GM12878 (cell line): ENCODE data around the gene STX10. TPM values are rescaled to one million over a fixed set of nuclear protein-coding genes. Genes with fewer than 3 reads are reported as not detected.

Experiments used
- ATAC-seq: fragments of 200-7000 bp; cut with Tn5 transposase; 3 replicates; pipeline ENCODE4 v1.9.1; 2020; ENCODE audit warnings: mild to moderate bottlenecking, moderate library complexity
- BruUV-seq: library from RNA; stranded (reverse); fragments of 400-500 nt; replicated peaks from 2 replicates; lab custom pipeline; 2021; lab: Mats Ljungman, UMichigan
- CTCF ChIA-PET: fragments of 300-600 bp; sonication (Branson Sonifier 250); formaldehyde crosslinking; extraction: SDS; loops from one replicate; lab custom pipeline; 2021; ENCODE audit warnings: inconsistent platforms; lab: Yijun Ruan, JAX
- POLR2A ChIA-PET: fragments of 350-600 bp; formaldehyde crosslinking; extraction: SDS; loops from one replicate; lab custom pipeline; 2021; ENCODE audit warnings: inconsistent platforms; lab: Charles Lee
- RAD21 ChIA-PET: fragments of 300-600 bp; sonication (Branson Sonifier 250); formaldehyde crosslinking; loops from one replicate; lab custom pipeline; 2023; ENCODE audit warnings: antibody characterized with exemption; ENCODE audit not compliant: unreplicated experiment; lab: Charles Lee
- SMC1A ChIA-PET: fragments of 300-600 bp; sonication (Branson Sonifier 250); formaldehyde crosslinking; loops from one replicate; lab custom pipeline; 2023; ENCODE audit not compliant: unreplicated experiment, uncharacterized antibody; lab: Charles Lee
- DNase-seq: peaks from one replicate; pipeline ENCODE4 v3.0.0-alpha.2; 2011; ENCODE audit warnings: low read depth, low spot score
- FAIRE-seq: peaks from 3 replicates; lab custom pipeline; 2011; peaks lifted over from hg19 to GRCh38; lab: Jason Lieb, UNC
- H2AFZ ChIP-seq: 2 replicates; pipeline ENCODE4 v1.6.0; 2011; ENCODE audit warnings: low read depth, low read length, control low read depth; ENCODE audit not compliant: control insufficient read depth
- H3K27ac ChIP-seq: 2 replicates; pipeline ENCODE4 v1.5.1; 2011; ENCODE audit warnings: control low read depth; ENCODE audit not compliant: control insufficient read depth, insufficient read depth
- H3K27me3 ChIP-seq, 2 experiments: replicated peaks in 1 of 2; 2 replicates each; pipeline versions ENCODE4 v1.6.0 to v1.6.1; 2011; ENCODE audit warnings: low read length in 1 of 2; ENCODE audit not compliant: control insufficient read depth in 2 of 2, insufficient read depth in 2 of 2
- H3K36me3 ChIP-seq, 2 experiments: 2 replicates each; pipeline ENCODE4 v1.5.1; 2011; ENCODE audit warnings: low read length in 1 of 2; ENCODE audit not compliant: control insufficient read depth in 2 of 2, insufficient read depth in 2 of 2
- H3K4me1 ChIP-seq: 2 replicates; pipeline ENCODE4 v1.6.1; 2011; ENCODE audit warnings: mild to moderate bottlenecking, low read length, moderate library complexity, mixed read lengths; ENCODE audit not compliant: control insufficient read depth, insufficient read depth
- H3K4me2 ChIP-seq: 2 replicates; pipeline ENCODE4 v1.6.0; 2011; ENCODE audit warnings: control low read depth; ENCODE audit not compliant: control insufficient read depth, insufficient read depth
- H3K4me3 ChIP-seq: fragments of 200-600 bp; sonication (generic); 2 replicates; pipeline ENCODE4 v1.5.1; 2016
- H3K79me2 ChIP-seq: 2 replicates; pipeline ENCODE4 v1.6.0; 2011; ENCODE audit warnings: low read length; ENCODE audit not compliant: control insufficient read depth, insufficient read depth
- H3K9ac ChIP-seq: 2 replicates; pipeline ENCODE4 v1.8.0; 2011; ENCODE audit warnings: low read length, control low read depth, mixed read lengths; ENCODE audit not compliant: control insufficient read depth, insufficient read depth
- H3K9me3 ChIP-seq: replicated peaks from 3 replicates; pipeline ENCODE4 v1.5.1; 2011; ENCODE audit warnings: mild to moderate bottlenecking, low read length; ENCODE audit not compliant: control insufficient read depth, insufficient read depth
- H4K20me1 ChIP-seq: 2 replicates; pipeline ENCODE4 v1.6.0; 2011; ENCODE audit not compliant: control insufficient read depth, insufficient read depth
- CEBPZ ChIP-seq: fragments of 150-350 bp; IDR thresholded peaks from 2 replicates; pipeline ENCODE4 v1.6.1; 2016; ENCODE audit warnings: low read depth, low read length
- MAX ChIP-seq: IDR thresholded peaks from 2 replicates; pipeline ENCODE4 v1.6.1; 2012; ENCODE audit warnings: low read depth, low read length, improper control_type of control experiment
- POLR2A ChIP-seq: IDR thresholded peaks from 2 replicates; pipeline ENCODE4 v1.6.1; 2011; ENCODE audit warnings: low read depth, mild to moderate bottlenecking, low read length
- RFX5 ChIP-seq: IDR thresholded peaks from 2 replicates; pipeline ENCODE4 v1.6.1; 2011; ENCODE audit warnings: low read depth, low read length, improper control_type of control experiment
- STAT1 ChIP-seq: fragments of 450-650 bp; conservative IDR thresholded peaks from 2 replicates; pipeline ENCODE4 v1.6.1; 2014; ENCODE audit warnings: antibody characterized with exemption, mild to moderate bottlenecking
- ZBED1 ChIP-seq: IDR thresholded peaks from 2 replicates; pipeline ENCODE4 v1.6.1; 2016; ENCODE audit warnings: borderline replicate concordance
- ZBTB11 ChIP-seq: fragments of 450-650 bp; formaldehyde crosslinking; IDR thresholded peaks from 2 replicates; pipeline ENCODE4 v1.5.0; 2022; ENCODE audit warnings: mild to moderate bottlenecking, missing genetic modification characterization
- ZBTB4 ChIP-seq: fragments of 450-650 bp; formaldehyde crosslinking; IDR thresholded peaks from 2 replicates; pipeline ENCODE4 v1.4.0; 2022; ENCODE audit warnings: mild to moderate bottlenecking, moderate library complexity
- WGBS: methylation state at CpG from one replicate; pipeline ENCODE4 v1.1.6; 2016; ENCODE audit warnings: low lambda C conversion rate; ENCODE audit not compliant: insufficient replicate concordance, insufficient coverage; ENCODE audit errors: missing lambda C conversion rate; 5-methylcytosine and 5-hydroxymethylcytosine counted together
- in situ Hi-C: fragments of 300-500 bp; cut with MboI; formaldehyde crosslinking; loops from 9 replicates; pipeline ENCODE4 v1.14.3; 2018; ENCODE audit warnings: mixed read lengths
- intact Hi-C: fragments of 100-400 bp; cut with micrococcal nuclease; formaldehyde crosslinking; loops from one replicate; pipeline ENCODE4 v1.14.2; 2022; ENCODE audit not compliant: unreplicated experiment
- polyA plus RNA-seq, 11 experiments: library from polyadenylated mRNA; depleted of rRNA in 4 of 11; unstranded in 6 of 11; stranded (reverse) in 5 of 11; fragments of >200 nt; fragmentation: Nextera tagmentation in 4 of 11; fragmentation: Illumina TruSeq in 1 of 11; extraction: Ambion mirVana in 4 of 11; extraction: Trizol in 1 of 11; gene quantifications; 1 replicate in 1 of 11; 2 replicates in 10 of 11; pipeline versions ENCODE4 v1.2.1 to v1.2.3, GENCODE V29; 2011 to 2016; ENCODE audit warnings: inconsistent platforms in 2 of 11, missing spikeins in 2 of 11, low read depth in 1 of 11
- total RNA-seq, 4 experiments: library from RNA; depleted of rRNA in 3 of 4; stranded (reverse); fragments of >200 nt in 3 of 4; fragmentation: Illumina TruSeq in 1 of 4; extraction: Trizol in 1 of 4; gene quantifications; 2 replicates each; pipeline versions ENCODE4 v1.2.1 to v1.2.3, GENCODE V29; 2013 to 2021
- TF ChIP-seq, protein P1 (sequence below): fragments of 450-650 bp; IDR thresholded peaks from 2 replicates; pipeline ENCODE4 v1.6.1; 2016; ENCODE audit warnings: mild to moderate bottlenecking
- TF ChIP-seq, protein P2 (sequence below): fragments of 450-650 bp; IDR thresholded peaks from 2 replicates; pipeline ENCODE4 v1.6.1; 2017; ENCODE audit warnings: borderline replicate concordance

STX10 gene
- total and polyA plus RNA-seq, 10 of the 15 experiments (the other 5 are each of a cell fraction or from before 2014, with no cell fraction given) = 0.56 to 76.1 (median 47.6) TPM

GRCh38 chr19:13187419-13187818 lies 37.2 kb upstream of the STX10 start:
- ChIA-PET CTCF (interaction anchor here (0.7 to 0.8 kb wide), 2 partner anchors 32 to 85 kb away, joined by 3 read pairs; no protein-coding TSS in a partner anchor), SMC1A (interaction anchor here (1.0 kb wide), 1 partner anchor 26 kb away, joined by 3 read pairs; no protein-coding TSS in a partner anchor), RAD21 (interaction anchor here (1.2 kb wide), 1 partner anchor 32 kb away, joined by 3 read pairs; no protein-coding TSS in a partner anchor), POLR2A (no interaction called here)
- H3K36me3 ChIP-seq = no peaks in the 10 kb centered on the region
- in situ Hi-C loops (no loop called here), intact Hi-C loops (no loop called here)
- BruUV-seq = no TSS peak
- DNase-seq = no peak
- 97% methylated on average over 4 of the region's 4 CpGs for WGBS
- H3K27me3 ChIP-seq = no peaks in the 10 kb centered on the region
- FAIRE-seq = no peak
- H2AFZ ChIP-seq = no peak overlapping the region
- no peak overlapping the region for H3K27ac ChIP-seq
- no peaks in the 10 kb centered on the region for H3K79me2 ChIP-seq
- H3K9me3 ChIP-seq = no peaks in the 10 kb centered on the region
- no peak overlapping the region for H3K4me2 ChIP-seq
- no peak overlapping the region for H3K9ac ChIP-seq
- H3K4me3 ChIP-seq = no peak overlapping the region
- peaks cover 5% of the 10 kb centered on the region; the same call in 1 of the 2 replicates for H3K4me1 ChIP-seq
- no peaks in the 10 kb centered on the region for H4K20me1 ChIP-seq
- ATAC-seq = no peak
- TF ChIP-seq STAT1 (no peak), RFX5 (no peak), ZBTB4 (CRISPR knock-in tag) (no peak), MAX (no peak), POLR2A (no peak), ZBED1 (no peak), ZBTB11 (no peak), CEBPZ (no peak)
- TF ChIP-seq, protein P1, sequence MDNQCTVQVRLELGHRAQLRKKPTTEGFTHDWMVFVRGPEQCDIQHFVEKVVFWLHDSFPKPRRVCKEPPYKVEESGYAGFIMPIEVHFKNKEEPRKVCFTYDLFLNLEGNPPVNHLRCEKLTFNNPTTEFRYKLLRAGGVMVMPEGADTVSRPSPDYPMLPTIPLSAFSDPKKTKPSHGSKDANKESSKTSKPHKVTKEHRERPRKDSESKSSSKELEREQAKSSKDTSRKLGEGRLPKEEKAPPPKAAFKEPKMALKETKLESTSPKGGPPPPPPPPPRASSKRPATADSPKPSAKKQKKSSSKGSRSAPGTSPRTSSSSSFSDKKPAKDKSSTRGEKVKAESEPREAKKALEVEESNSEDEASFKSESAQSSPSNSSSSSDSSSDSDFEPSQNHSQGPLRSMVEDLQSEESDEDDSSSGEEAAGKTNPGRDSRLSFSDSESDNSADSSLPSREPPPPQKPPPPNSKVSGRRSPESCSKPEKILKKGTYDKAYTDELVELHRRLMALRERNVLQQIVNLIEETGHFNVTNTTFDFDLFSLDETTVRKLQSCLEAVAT = no peak
- TF ChIP-seq, protein P2, sequence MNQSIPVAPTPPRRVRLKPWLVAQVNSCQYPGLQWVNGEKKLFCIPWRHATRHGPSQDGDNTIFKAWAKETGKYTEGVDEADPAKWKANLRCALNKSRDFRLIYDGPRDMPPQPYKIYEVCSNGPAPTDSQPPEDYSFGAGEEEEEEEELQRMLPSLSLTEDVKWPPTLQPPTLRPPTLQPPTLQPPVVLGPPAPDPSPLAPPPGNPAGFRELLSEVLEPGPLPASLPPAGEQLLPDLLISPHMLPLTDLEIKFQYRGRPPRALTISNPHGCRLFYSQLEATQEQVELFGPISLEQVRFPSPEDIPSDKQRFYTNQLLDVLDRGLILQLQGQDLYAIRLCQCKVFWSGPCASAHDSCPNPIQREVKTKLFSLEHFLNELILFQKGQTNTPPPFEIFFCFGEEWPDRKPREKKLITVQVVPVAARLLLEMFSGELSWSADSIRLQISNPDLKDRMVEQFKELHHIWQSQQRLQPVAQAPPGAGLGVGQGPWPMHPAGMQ = no peak
